Fibroblast of the aortic adventitia (primary cell): ENCODE measurements around the gene CCN2. TPM values are rescaled to one million over a fixed set of nuclear protein-coding genes. Genes with fewer than 3 reads are reported as not detected.
"Not testable (repeated sequence)": the region's sequence is repeated elsewhere in the genome, so short reads cannot be mapped to it uniquely, and the experiment has no call there.

Experiments
- DNase-seq: peaks from one replicate; pipeline ENCODE4 v3.0.0-alpha.2; 2010; ENCODE audit warnings: low read depth
- H3K4me3 ChIP-seq: 2 replicates; pipeline ENCODE4 v1.5.1; 2011; ENCODE audit warnings: low read depth, mild to moderate bottlenecking, control low read depth, low read length, moderate library complexity
- CTCF ChIP-seq: IDR thresholded peaks from 2 replicates; pipeline ENCODE4 v1.5.1; 2011; ENCODE audit warnings: mild to moderate bottlenecking, low read length, control low read depth, inconsistent platforms; ENCODE audit not compliant: insufficient read depth
- total RNA-seq: library from RNA; depleted of rRNA; stranded (reverse); fragments of >200 nt; gene quantifications from 2 replicates; pipeline ENCODE4 v1.2.3, GENCODE V29; 2012; ENCODE audit warnings: low replicate concordance

CCN2 gene
- total RNA-seq, 1 donor: 118 TPM

GRCh38 chr6:131911951-131912350, 39.2 kb downstream of the CCN2 start:
- no peak overlapping the region for H3K4me3 ChIP-seq
- no peak for TF ChIP-seq CTCF
- DNase-seq: no peak

DNA sequence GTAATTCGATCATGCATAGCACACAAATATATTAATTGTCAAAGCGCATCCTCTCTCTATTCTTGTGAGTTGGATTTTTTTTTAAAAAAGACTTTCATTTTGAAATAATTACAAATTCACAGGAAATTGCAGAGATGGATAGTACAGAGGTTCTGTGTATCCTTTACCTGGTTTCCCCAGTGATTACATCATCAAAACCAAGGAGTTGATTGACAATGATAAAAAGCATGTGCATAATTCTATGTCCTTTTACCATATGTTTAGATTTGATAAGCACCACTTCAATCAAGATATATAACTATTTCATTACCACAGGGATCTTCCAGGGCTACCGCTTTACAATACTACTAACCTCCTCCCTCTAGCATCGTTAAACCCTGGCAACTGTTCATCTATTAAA, 40.2 kb downstream of the CCN2 start:
- DNase-seq: no peak
- H3K4me3 ChIP-seq: no peak overlapping the region
- TF ChIP-seq CTCF: no peak

- no peak for TF ChIP-seq CTCF
- DNase-seq: no peak
- H3K4me3 ChIP-seq: no peak overlapping the region
Measured at GRCh38 chr6:131910219-131910589, 41.0 kb downstream of the CCN2 start.

DNA sequence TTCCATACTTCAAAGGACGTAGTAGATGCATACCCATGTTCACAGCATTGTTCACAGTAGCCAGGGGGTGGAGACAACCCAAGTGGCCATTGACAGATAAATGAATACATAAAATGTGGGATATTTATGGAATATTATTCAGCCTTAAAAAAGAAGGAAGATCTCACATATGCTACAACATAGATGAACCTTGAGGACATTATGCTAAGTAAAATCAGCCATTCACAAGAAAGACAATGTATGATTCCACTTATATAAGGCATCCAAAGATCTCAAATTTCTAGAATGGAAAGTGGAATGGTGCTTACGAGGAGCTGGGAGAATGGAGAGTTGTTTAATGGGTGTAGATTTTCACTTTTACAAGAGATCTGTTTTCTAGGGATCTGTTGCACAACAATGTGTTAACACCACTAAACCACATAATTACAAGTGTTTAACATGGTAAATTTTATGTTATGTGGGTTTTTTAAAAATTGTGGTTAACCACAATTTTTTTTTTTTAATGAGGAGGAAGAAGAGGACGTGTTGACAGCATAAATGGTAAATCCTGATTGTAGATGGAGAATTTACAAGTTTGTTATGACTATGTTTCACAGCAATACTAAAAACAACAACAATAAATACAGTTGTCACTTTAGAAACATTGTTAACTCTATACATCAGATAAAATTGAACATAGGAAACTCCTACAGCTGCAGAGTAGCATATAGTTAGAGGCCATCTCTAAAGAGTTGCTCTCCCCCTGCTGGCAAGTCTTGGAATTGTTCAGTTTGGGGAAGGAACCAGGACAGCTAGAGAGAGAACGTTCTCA, 41.6 kb downstream of the CCN2 start:
- H3K4me3 ChIP-seq: no peak overlapping the region
- DNase-seq: peak; percentile 79
- peak; percentile 92 for TF ChIP-seq CTCF

GRCh38 chr6:131908787-131909186, 42.4 kb downstream of the CCN2 start:
- H3K4me3 ChIP-seq, DNase-seq: not testable (repeated sequence)

- H3K4me3 ChIP-seq, DNase-seq: not testable (repeated sequence)
Measured at GRCh38 chr6:131903734-131904133, 47.4 kb downstream of the CCN2 start.

- not testable (repeated sequence) for H3K4me3 ChIP-seq, DNase-seq
Measured at GRCh38 chr6:131901326-131901873, 49.8 kb downstream of the CCN2 start.

DNA sequence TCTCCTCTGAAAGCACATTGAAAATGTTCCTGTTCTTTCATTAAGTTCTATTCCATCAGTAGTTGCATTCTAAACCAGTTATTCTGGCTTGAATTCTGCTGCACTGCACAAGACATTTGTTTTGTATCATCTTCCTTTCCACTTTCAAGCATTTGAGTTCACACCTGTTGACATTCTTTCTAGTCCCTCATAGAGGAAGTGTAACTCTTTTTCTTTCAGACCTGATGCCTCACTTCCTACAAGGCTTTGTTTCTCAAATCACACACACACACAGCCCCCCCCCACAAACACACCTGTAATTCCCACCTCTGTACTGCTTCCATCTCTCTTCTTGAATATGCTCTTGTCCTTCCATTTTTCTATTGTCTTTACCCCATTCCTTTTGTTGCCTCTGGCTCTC, 50.9 kb downstream of the CCN2 start:
- DNase-seq: no peak
- TF ChIP-seq CTCF: no peak
- H3K4me3 ChIP-seq: no peak overlapping the region
